HG02610 (cell line): ENCODE data around the gene ERVMER34-1.
A peak's percentile ranks its signal among the peaks of the same experiment; 100 is the strongest.

ENCODE experiments used
- ATAC-seq: cut with Tn5 transposase; IDR thresholded peaks from one replicate; pipeline ENCODE4 v1.9.1; 2021; ENCODE audit warnings: mild to moderate bottlenecking, moderate library complexity; ENCODE audit not compliant: unreplicated experiment

Gene ERVMER34-1, protein sequence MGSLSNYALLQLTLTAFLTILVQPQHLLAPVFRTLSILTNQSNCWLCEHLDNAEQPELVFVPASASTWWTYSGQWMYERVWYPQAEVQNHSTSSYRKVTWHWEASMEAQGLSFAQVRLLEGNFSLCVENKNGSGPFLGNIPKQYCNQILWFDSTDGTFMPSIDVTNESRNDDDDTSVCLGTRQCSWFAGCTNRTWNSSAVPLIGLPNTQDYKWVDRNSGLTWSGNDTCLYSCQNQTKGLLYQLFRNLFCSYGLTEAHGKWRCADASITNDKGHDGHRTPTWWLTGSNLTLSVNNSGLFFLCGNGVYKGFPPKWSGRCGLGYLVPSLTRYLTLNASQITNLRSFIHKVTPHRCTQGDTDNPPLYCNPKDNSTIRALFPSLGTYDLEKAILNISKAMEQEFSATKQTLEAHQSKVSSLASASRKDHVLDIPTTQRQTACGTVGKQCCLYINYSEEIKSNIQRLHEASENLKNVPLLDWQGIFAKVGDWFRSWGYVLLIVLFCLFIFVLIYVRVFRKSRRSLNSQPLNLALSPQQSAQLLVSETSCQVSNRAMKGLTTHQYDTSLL

DNA sequence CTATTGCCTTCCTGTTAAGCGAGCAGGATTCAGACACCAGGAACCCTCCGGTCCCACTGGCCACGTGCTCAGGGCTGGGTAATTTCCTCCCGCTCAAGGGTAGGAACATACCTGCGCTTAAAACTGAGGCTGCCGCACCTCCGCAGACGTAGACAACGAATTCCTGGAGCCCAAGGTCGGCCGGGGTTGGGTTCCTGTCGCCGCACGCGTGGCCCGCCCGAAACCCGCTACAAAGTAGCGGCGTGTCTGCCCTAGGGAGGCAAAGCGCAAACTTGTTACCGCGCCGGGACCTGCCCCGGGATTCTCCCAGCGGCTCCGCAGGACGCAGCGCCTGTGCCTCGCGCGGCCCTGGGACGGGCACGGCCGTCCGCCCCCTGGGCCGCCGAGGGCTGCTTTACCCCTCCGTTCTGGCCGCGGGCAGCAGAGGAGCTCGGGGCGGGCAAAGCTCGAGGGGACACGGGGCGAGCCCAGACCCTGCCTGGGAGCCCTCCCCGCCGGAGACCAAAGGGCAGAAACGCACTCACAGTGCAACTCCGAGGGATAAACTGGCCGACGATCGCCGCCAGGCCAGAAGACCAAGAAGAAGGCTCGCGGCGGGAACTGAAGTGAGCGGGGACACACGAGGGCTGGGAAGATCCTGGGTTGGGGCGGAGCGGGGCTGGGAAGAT is at the start of gene ERVMER34-1:
Gene ERVMER34-1, minus strand, starts transcription at position 607 of the 668 bp plus-strand sequence. CDS start 5,905 bp downstream, outside the sequence.
- ATAC-seq = no peak

DNA sequence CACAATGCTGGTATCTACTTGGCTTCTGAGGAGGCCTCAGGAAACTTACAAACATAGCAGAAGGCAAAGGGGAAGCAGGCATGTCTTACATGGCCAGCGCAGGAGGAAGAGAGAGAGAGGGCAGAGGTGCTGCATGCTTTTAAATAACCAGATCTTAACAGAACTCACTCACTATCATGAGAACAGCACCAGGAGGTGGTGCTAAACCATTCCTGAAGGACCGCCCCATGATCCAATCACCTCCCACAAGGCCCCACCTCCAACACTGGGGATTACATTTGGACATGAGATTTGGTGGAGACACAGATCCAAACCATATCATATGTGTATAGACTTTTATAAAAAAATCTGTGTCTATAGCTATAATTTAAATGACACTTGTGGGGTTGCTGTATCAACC is 48.6 kb upstream of the ERVMER34-1 start:
- ATAC-seq = no peak

DNA sequence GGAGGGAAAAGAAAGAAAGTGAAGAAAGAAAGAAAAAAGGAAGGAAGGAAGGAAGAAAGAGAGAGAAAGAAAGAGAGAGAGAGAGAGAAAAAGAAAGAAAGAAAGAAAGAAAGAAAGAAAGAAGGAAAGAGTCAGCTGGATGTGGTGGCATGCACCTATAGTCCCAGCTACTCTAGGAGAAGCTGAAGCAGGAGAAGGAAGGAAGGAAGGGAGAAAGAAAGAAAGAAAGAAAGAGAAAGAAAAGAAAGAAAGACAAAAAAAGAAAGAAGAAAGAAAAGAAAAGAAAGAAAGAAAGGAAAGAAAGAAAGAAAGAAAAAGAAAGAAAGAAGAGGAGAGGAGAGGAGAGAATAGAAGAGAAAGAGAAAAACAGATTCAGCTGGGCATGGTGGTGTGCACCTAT is 44.3 kb upstream of the ERVMER34-1 start:
- no peak for ATAC-seq

DNA sequence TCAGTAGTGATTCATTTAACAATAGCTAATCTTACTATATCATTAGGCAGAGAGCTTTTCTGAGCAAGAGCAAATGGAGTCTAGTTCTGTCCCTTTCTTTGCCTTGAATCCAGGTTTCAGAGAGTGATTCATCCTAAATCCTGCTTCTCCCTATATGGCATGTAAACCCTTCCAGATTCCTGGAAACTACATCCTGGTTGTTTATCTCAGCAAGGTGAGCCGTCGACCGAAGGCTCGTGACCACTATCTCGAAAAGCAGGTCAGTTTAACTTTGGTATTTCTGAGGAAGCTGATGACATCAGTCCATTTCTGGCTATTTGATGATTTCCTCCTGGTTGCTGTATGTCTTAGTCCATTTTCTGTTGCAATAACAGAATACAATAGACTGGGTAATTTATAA is 40.7 kb upstream of the ERVMER34-1 start:
- no peak for ATAC-seq

DNA sequence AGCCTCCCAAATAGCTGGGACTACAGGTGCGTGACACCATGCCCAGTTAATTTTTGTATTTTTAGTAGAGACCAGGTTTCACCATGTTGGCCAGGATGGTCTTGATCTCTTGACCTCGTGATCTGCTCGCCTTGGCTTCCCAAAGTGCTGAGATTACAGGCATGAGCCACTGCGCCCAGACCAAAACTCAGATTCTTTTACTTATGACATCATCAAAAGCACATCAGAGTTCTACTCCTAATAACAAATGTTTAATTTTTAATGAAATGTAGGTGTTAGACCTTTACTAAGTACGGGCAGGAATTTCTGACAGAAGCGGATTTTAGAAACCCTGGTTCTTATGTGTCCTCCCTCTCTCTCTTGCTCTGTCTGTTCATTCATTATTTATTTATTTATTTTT is 38.5 kb upstream of the ERVMER34-1 start:
- ATAC-seq = no peak

DNA sequence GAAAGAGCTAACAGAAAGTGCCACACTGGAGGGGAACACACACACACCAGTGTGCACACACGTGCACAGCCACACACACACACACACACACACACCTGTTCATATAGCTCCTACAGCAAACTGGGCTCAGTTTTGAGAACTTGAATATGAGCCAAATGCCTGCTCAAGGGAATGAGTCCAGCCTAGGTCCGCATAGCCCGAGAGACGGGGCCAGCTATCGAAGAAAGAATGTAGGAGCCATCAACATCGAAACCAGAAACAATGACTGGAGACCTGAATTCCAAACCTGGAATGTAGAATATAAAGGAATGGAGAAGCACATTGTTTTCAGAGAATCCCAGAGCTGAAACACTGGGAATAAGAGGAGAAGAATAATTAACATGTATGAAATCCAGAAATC is 37.6 kb upstream of the ERVMER34-1 start:
- no peak for ATAC-seq

DNA sequence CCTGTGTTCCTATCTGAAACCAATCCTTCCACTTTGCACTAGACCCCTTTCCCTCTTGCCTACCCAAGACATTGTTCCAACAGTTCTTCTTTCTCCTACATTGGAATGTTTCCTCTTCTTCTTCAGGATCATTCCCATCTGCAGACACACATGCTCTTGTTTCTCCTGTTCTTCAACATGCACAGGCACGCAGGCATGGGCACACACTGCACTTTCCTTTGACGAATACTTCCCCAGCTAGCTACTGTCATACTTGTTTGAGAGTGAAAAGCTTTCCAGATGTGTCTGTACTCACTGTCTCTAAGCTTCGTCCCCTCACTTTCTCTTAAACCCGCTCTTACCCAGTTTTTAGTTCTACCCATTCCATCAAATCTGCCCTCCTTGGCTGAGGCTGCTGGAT is 31.8 kb upstream of the ERVMER34-1 start:
- no peak for ATAC-seq

DNA sequence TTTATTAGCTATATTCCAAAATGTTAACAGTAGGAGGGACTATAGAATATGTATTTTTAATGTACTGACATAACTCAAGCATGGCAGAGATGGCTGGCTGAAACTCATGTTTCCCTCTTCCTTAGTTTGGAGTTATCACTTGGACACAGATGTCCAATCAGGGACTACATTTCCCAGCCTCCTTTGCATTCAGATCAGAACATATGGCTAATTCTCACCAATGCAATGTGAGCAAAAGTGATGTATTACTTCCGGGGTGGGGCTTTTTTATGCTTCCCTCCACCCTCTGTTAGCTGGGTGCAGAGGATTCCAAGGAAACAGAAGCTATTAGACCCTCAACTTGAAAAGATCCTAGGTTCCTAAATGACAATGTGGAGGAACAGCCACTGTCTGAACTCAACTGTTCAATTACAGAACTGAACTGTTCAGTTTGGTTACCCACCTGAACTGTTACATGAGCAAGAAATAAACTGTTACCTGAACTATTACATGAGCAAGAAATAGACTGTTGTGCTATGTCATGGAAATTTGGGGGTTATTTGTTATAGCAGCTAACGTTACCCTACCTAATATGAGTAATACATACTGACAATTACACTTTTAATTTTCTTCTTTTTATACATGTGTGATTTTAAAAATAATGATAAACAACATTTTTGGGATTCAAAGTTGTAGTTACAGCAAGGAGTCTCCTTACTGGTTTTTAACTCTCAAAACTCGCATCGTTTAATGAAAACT is 29.6 kb upstream of the ERVMER34-1 start:
- no peak for ATAC-seq

DNA sequence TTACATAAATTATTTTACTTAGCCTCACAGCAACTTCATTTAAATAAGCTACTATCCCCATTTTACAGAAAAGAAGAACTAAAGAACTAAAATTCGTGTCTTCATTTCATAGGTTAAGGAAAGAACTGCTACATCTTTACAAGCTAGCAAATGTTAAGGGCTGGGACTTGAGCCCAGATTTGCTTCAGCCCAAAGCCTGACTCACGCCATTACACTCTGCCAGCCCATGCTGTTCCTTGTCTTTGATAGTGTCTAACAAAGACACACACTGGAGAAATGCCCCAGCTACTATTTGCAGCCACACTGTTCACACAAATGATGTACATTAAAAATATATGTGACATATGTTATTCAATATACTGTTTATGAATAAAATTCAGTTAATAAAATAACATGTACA is 29.0 kb upstream of the ERVMER34-1 start:
- no peak for ATAC-seq

DNA sequence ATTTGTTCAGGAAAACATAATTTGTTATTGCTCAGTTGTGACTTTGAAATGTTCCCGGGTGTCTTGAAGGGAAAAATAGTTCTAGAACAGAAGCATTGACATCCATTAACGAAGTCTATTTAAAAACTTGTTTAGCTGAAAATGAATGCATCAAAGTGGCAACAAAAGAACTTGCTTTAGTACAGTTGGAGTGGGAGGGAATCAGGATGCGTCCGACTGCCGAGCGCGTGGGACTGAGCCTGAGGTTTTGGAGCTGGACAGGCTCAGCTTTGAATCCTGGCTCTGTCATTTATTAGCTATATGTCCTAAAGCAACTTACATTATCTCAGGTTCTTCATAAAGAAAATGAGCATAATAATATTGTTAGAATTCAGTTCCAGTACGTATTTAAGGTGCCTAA is 9.0 kb upstream of the ERVMER34-1 start:
- ATAC-seq = no peak

DNA sequence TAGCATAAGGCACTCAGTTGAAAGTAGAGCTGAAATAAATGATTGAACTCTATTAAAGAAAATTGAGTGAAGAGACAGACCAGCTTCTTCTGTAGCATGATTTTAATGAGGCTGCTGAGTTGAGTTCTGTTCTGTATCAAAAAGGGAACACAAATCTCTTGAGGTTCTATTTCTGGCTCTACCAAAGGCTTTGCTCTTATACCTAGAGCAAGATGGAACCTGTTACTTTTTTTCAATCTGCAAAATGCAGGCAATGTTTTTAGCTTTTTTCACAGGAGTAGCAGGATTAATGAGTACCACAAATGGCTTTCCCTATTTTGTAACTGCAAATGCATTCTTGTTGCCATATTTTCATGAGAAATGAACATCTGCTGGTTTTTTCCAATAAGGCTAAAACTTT is 4.2 kb upstream of the ERVMER34-1 start:
- no peak for ATAC-seq

DNA sequence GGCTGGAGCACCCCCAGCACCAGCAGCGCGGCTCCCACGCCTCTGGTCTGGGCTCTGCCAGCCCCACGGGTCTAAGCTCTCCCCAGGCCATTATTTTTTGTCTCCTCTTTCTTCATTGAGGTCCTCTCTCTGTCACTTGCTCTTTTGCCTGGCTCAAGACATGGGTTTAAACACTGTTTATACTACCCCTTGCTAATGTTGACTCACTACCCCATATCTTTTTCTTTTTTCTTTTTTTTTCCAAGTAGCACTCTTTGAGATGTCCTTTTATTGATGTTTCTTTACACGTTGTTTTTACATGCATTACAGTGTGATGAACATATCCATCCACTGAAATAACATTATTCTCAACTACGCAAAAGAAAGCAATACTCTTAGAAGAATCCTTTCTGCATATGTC is 1.7 kb upstream of the ERVMER34-1 start:
- no peak for ATAC-seq

DNA sequence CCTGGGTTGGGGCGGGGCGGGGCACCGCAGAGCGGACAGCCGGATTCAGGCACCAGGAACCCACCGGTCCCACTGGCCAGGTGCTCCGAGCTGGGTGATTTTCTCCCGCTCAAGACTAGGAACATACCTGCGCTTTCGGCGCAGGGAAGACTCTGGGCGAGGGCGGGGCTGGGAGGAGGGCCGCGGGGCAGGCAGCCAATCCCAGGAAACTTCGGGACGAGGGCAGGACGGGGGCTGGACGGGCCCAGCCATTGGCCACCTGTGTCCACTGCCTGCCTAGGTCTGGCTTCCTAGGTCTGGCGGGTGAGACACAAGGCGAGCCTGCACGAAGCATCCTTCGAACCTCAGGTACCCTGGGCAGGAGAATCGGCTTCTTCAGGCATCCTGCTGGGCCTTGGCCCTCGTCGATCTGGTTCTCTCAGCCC is 274 bp upstream of the ERVMER34-1 start:
- no peak for ATAC-seq

DNA sequence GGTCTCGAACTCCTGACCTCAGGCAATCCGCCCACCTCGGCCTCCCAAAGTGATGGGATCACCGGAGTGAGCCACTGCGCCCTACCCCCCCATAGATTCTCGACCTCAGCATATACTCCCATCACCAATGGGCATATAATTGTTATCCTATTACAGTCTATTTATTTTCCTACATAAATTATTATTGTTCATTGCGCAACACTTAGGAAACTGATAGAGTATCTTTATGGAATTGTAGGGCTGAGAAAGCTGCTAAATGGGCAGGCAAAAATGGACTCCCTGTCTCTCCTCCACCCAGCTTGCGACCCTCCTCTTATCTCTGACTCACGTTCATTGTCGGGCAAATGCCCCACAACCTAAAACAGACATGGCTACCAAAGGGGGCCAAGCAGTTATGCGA is 1.0 kb downstream of the ERVMER34-1 start:
- no peak for ATAC-seq

DNA sequence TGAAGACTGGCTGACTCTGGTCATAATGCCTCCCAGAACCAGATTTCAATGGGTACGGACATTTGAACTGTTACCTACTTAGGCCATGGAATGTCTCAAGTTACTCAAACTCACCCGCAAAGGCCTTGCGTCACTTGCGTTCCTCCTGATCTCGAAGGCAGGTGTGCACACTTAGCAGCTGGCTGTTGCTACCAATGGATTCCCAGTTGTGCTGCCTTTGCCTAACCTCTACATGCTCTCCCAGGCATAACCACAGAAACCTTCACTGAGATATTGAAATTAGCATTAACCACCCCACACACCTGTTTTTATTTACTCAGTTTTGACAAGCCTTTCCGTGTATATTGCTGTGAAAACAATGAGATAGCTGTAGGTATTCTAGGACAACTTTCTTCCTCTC is 2.8 kb downstream of the ERVMER34-1 start:
- peak; percentile 43 for ATAC-seq

DNA sequence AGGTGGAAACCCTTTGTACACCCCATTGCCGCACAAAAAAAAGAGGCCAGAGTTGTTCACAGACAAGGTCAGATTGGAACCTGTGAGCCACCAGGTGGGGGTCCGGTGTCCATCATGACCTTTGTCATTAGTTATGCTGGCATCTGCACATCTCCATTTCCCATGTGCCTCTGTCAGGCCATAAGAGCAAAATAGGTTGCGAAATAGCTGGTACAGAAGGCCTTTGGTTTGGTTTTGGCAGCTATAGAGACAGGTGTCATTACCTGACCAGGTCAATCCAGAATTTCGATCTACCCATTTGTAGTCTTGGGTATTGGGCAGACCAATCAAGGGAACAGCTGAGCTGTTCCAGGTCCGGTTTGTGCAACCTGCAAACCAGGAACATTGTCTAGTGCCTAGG is 6.6 kb downstream of the ERVMER34-1 start:
- ATAC-seq = no peak

DNA sequence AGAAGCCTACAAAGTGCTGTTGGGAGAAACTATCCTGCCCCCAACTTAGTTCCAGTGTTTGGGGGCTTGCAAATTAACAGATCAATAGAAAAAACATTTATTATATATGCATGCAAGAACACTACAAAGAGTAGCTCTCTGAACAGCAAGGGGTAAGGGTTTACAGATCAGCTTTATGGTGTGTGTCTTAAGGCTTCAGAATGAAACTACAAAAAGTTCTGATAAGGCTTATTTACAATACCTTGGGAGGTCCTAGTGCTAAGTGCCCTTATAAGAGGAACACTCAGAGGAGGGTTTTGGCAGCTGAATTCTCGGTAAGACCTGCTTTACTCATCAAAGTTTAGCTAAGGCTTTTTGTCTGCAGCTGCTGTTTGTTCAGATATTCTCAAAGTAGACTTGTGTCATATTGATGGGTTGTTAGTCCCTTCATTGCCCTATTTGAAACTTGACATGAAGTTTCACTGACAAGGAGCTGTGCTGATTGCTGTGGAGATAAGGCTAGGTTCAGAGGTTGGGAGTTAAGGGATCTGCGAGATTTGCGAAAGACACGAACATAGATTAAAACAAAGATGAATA is 7.7 kb downstream of the ERVMER34-1 start:
- no peak for ATAC-seq

DNA sequence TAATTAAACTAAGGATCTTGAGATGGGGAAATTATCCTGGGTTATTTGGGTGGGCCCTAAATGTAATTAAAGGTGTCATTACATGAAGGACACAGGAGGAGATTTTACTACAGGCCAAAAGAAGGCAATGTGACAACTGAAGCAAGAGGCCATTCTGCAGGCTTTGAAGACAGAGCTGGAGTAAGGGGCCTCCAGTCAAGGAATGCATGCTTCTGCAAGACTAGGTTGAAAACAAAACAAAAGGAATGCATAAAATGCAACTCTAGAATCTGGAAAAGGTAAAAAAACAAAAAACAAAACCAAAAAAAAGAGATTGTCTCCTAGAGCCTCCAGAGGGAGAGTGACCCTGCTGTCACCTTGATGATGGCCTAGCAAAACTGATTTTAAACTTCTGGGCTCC is 21.6 kb downstream of the ERVMER34-1 start:
- ATAC-seq = no peak

DNA sequence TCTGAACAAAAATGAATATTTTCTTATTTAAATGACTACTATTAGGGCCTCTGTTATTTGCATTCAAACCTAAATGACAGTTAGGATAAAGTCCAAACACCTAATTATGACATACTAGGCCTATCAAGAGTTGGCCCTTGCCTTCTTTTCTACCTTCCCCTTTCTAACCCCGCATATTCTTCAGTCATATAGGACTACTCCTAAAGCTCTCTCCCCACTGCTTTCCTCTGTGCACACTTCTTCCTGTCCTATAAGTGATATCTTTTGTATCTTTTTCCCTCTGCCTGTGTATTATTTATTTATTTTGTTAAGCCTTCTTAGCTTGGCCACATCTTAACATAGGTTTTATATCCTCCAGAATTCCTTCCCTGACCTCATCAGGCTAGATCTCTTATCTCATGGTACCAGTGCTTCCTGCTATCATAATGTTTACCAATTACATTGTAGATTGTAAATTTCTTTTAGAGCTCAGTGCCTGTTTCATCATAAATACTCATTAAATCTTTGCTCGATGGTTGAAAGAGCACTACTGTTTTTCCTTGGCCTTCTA is 22.5 kb downstream of the ERVMER34-1 start:
- no peak for ATAC-seq

DNA sequence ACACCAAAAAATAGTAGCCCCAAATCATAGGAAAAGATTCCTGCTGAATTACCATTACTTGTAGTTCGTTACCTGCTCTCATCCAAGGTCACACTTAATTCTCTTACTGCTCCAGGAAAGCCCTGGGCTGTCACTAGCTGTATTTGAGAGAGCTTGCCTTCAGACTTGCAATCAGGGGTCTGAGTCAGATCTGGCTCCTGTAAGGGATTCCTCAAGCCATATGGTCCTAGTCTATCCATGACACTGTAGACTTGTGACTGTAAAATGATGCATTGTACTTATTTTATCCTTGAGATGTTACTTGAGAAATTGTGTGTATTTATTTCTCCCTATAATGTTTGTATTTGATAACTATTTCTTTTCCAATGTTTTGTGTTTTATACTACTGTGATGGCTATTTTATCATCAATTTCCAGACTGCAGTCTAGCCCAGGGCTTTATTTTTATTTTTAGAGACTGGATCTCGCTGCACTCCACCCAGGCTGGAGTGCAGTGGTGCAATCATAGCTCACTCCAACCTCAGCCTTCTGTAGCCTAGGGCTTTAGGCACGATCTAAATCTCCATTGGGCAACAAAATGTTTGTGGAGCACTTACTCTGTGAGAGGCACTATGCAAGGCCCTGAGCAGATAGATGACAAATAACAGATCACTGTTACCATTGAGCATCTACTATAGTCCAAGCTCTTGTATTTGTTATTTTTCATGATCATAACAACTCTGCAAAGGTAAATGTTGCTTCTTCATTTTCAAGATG is 24.2 kb downstream of the ERVMER34-1 start:
- ATAC-seq = no peak
